ENCODE data around the gene CT55. TPM values are rescaled to one million over a fixed set of nuclear protein-coding genes. Genes with fewer than 3 reads are reported as not detected.
"Not testable (repeated sequence)": the region's sequence is repeated elsewhere in the genome, so short reads cannot be mapped to it uniquely, and the experiment has no call there.

Gene CT55
- total and polyA plus RNA-seq, 5 donors from 2014 or later, result not detected

- H3K36me3 ChIP-seq (ENCODE audit: control insufficient read depth, insufficient read depth, low read length), result no peaks in the 10 kb centered on the region
- Mint-ChIP-seq H3K36me3 (no peaks in the 10 kb centered on the region), H3K9me3 (peaks cover 0 to 1% (median 0%) of the 10 kb centered on the region in 7 donors), H3K4me3 (no peak overlapping the region), H3K27me3 (peaks cover 62% of the 10 kb centered on the region), H3K27ac (no peak overlapping the region), H3K4me1 (peaks cover 0 to 7% (median 5%) of the 10 kb centered on the region in 4 donors)
- peak; percentile 15 to 62 (median 49) for DNase-seq
- H3K4me3 ChIP-seq (ENCODE audit: low read depth, low read length), result no peak overlapping the region
- H3K9me3 ChIP-seq (ENCODE audit: control insufficient read depth in 2 of 2, low read length in 2 of 2), result no peaks in the 10 kb centered on the region
- ATAC-seq (ENCODE audit: low read depth in 2 of 2), result peak; percentile 72 to 87
- peaks cover 13% of the 10 kb centered on the region for H3K27me3 ChIP-seq (ENCODE audit: control insufficient read depth, insufficient read depth, low read length)
- no peak overlapping the region for H3K27ac ChIP-seq (ENCODE audit: insufficient read depth, low read length, poor library complexity, severe bottlenecking)
- H3K4me1 ChIP-seq (ENCODE audit: control insufficient read depth, insufficient read depth, low read length, poor library complexity, severe bottlenecking), result no peaks in the 10 kb centered on the region
Observed at GRCh38 chrX:135185795-135186443, 14.7 kb upstream of the CT55 start.

- H3K36me3 Mint-ChIP-seq, result no peaks in the 10 kb centered on the region
- Histone ChIP-seq H3K36me3 (ENCODE audit: control insufficient read depth, insufficient read depth, low read length) (no peaks in the 10 kb centered on the region), H3K27me3 (ENCODE audit: control insufficient read depth, insufficient read depth, low read length) (no peaks in the 10 kb centered on the region), H3K9me3 (ENCODE audit: control insufficient read depth in 2 of 2, low read length in 2 of 2) (no peaks in the 10 kb centered on the region), H3K27ac (ENCODE audit: insufficient read depth, low read length, poor library complexity, severe bottlenecking) (no peak overlapping the region), H3K4me1 (ENCODE audit: control insufficient read depth, insufficient read depth, low read length, poor library complexity, severe bottlenecking) (no peaks in the 10 kb centered on the region), H3K4me3 (ENCODE audit: low read depth, low read length) (no peak overlapping the region)
- H3K27ac Mint-ChIP-seq, result no peak overlapping the region
- peaks cover 0 to 4% (median 0%) of the 10 kb centered on the region in 4 donors for H3K4me1 Mint-ChIP-seq
- no peak for DNase-seq
- peaks cover 11% of the 10 kb centered on the region for H3K27me3 Mint-ChIP-seq
- no peak for ATAC-seq (ENCODE audit: low read depth in 2 of 2)
- H3K9me3 Mint-ChIP-seq, result no peaks in the 10 kb centered on the region
- no peak overlapping the region for H3K4me3 Mint-ChIP-seq
Observed at GRCh38 chrX:135178636-135179035, 7.4 kb upstream of the CT55 start.

- Mint-ChIP-seq H3K9me3 (peaks cover 0 to 1% (median 0%) of the 10 kb centered on the region in 7 donors), H3K4me3 (no peak overlapping the region), H3K4me1 (peaks cover 0 to 3% (median 0%) of the 10 kb centered on the region in 4 donors), H3K27ac (peak overlapping the region in 1 of 3 donors; percentile 11), H3K27me3 (peaks cover 42% of the 10 kb centered on the region), H3K36me3 (no peaks in the 10 kb centered on the region)
- Histone ChIP-seq H3K9me3 (ENCODE audit: control insufficient read depth in 2 of 2, low read length in 2 of 2) (no peaks in the 10 kb centered on the region), H3K4me3 (ENCODE audit: low read depth, low read length) (no peak overlapping the region), H3K27me3 (ENCODE audit: control insufficient read depth, insufficient read depth, low read length) (peaks cover 9% of the 10 kb centered on the region), H3K36me3 (ENCODE audit: control insufficient read depth, insufficient read depth, low read length) (no peaks in the 10 kb centered on the region), H3K27ac (ENCODE audit: insufficient read depth, low read length, poor library complexity, severe bottlenecking) (no peak overlapping the region), H3K4me1 (ENCODE audit: control insufficient read depth, insufficient read depth, low read length, poor library complexity, severe bottlenecking) (no peaks in the 10 kb centered on the region)
- DNase-seq, result no peak
- ATAC-seq (ENCODE audit: low read depth in 2 of 2), result no peak
Observed at GRCh38 chrX:135170468-135170867, 730 bp downstream of the CT55 start.

- H3K36me3 ChIP-seq (ENCODE audit: control insufficient read depth, insufficient read depth, low read length); DNase-seq; H3K9me3 Mint-ChIP-seq; H3K4me1 Mint-ChIP-seq; H3K36me3 Mint-ChIP-seq; H3K4me3 ChIP-seq (ENCODE audit: low read depth, low read length); H3K27ac ChIP-seq (ENCODE audit: insufficient read depth, low read length, poor library complexity, severe bottlenecking); H3K9me3 ChIP-seq (ENCODE audit: control insufficient read depth in 2 of 2, low read length in 2 of 2); H3K4me1 ChIP-seq (ENCODE audit: control insufficient read depth, insufficient read depth, low read length, poor library complexity, severe bottlenecking); H3K27ac Mint-ChIP-seq; H3K4me3 Mint-ChIP-seq; ATAC-seq (ENCODE audit: low read depth in 2 of 2): not testable (repeated sequence)
- peaks cover 14% of the 10 kb centered on the region for H3K27me3 ChIP-seq (ENCODE audit: control insufficient read depth, insufficient read depth, low read length)
- H3K27me3 Mint-ChIP-seq, result peaks cover 42% of the 10 kb centered on the region
Observed at GRCh38 chrX:135169534-135169933, 1.7 kb downstream of the CT55 start.

GRCh38 chrX:135168486-135168885 lies 2.7 kb downstream of the CT55 start:
- peaks cover 14% of the 10 kb centered on the region for H3K27me3 ChIP-seq (ENCODE audit: control insufficient read depth, insufficient read depth, low read length)
- H3K4me1 ChIP-seq (ENCODE audit: control insufficient read depth, insufficient read depth, low read length, poor library complexity, severe bottlenecking), result peaks cover 4% of the 10 kb centered on the region
- Mint-ChIP-seq H3K4me3 (no peak overlapping the region), H3K27me3 (peaks cover 42% of the 10 kb centered on the region), H3K4me1 (peaks cover 0 to 3% (median 0%) of the 10 kb centered on the region in 4 donors), H3K27ac (no peak overlapping the region), H3K36me3 (no peaks in the 10 kb centered on the region), H3K9me3 (peaks cover 0 to 1% (median 0%) of the 10 kb centered on the region in 7 donors)
- ATAC-seq (ENCODE audit: low read depth in 2 of 2) (no peak), DNase-seq (no peak)
- H3K27ac ChIP-seq (ENCODE audit: insufficient read depth, low read length, poor library complexity, severe bottlenecking), result no peak overlapping the region
- H3K4me3 ChIP-seq (ENCODE audit: low read depth, low read length), result no peak overlapping the region
- no peaks in the 10 kb centered on the region for H3K9me3 ChIP-seq (ENCODE audit: control insufficient read depth in 2 of 2, low read length in 2 of 2)
- no peaks in the 10 kb centered on the region for H3K36me3 ChIP-seq (ENCODE audit: control insufficient read depth, insufficient read depth, low read length)

GRCh38 chrX:135154688-135155087 lies 16.5 kb downstream of the CT55 start:
- not testable (repeated sequence) for ATAC-seq (ENCODE audit: low read depth in 2 of 2); DNase-seq

GRCh38 chrX:135126145-135126544 lies 45.1 kb downstream of the CT55 start:
- not testable (repeated sequence) for DNase-seq; H3K9me3 Mint-ChIP-seq; H3K27me3 ChIP-seq (ENCODE audit: control insufficient read depth, insufficient read depth, low read length); H3K36me3 Mint-ChIP-seq; H3K27ac Mint-ChIP-seq; H3K27me3 Mint-ChIP-seq; H3K4me1 Mint-ChIP-seq; H3K36me3 ChIP-seq (ENCODE audit: control insufficient read depth, insufficient read depth, low read length); H3K27ac ChIP-seq (ENCODE audit: insufficient read depth, low read length, poor library complexity, severe bottlenecking); H3K4me3 ChIP-seq (ENCODE audit: low read depth, low read length); ATAC-seq (ENCODE audit: low read depth in 2 of 2); H3K4me1 ChIP-seq (ENCODE audit: control insufficient read depth, insufficient read depth, low read length, poor library complexity, severe bottlenecking); H3K4me3 Mint-ChIP-seq; H3K9me3 ChIP-seq (ENCODE audit: control insufficient read depth in 2 of 2, low read length in 2 of 2)

More at GRCh38 chrX:135154688-135155087, 16.5 kb downstream of the CT55 start:
- not testable (repeated sequence) for H3K9me3 Mint-ChIP-seq; H3K27ac Mint-ChIP-seq; H3K27me3 ChIP-seq (ENCODE audit: control insufficient read depth, insufficient read depth, low read length); H3K4me3 ChIP-seq (ENCODE audit: low read depth, low read length); H3K4me1 ChIP-seq (ENCODE audit: control insufficient read depth, insufficient read depth, low read length, poor library complexity, severe bottlenecking); H3K36me3 ChIP-seq (ENCODE audit: control insufficient read depth, insufficient read depth, low read length); H3K36me3 Mint-ChIP-seq; H3K27ac ChIP-seq (ENCODE audit: insufficient read depth, low read length, poor library complexity, severe bottlenecking); H3K9me3 ChIP-seq (ENCODE audit: control insufficient read depth in 2 of 2, low read length in 2 of 2); H3K27me3 Mint-ChIP-seq; H3K4me3 Mint-ChIP-seq
- H3K4me1 Mint-ChIP-seq, result peaks cover 0 to 13% (median 3%) of the 10 kb centered on the region in 4 donors

GRCh38 chrX:135120056-135120576 lies 51.1 kb downstream of the CT55 start, which contains the start of gene ETDB:
Gene ETDB, minus strand, starts transcription at chrX:135120526. Its CDS starts 1,265 bp downstream, at chrX:135119261.
- not testable (repeated sequence) for H3K4me1 Mint-ChIP-seq; H3K27ac Mint-ChIP-seq; H3K9me3 ChIP-seq (ENCODE audit: control insufficient read depth in 2 of 2, low read length in 2 of 2); H3K27ac ChIP-seq (ENCODE audit: insufficient read depth, low read length, poor library complexity, severe bottlenecking); ATAC-seq (ENCODE audit: low read depth in 2 of 2); H3K27me3 ChIP-seq (ENCODE audit: control insufficient read depth, insufficient read depth, low read length); H3K36me3 Mint-ChIP-seq; H3K4me3 ChIP-seq (ENCODE audit: low read depth, low read length); H3K27me3 Mint-ChIP-seq; H3K36me3 ChIP-seq (ENCODE audit: control insufficient read depth, insufficient read depth, low read length); H3K4me3 Mint-ChIP-seq; H3K4me1 ChIP-seq (ENCODE audit: control insufficient read depth, insufficient read depth, low read length, poor library complexity, severe bottlenecking); H3K9me3 Mint-ChIP-seq; DNase-seq

All from CD4-positive, CD25-positive, alpha-beta regulatory T cell (primary cell).